Thyroid gland (tissue), 4 donors: ENCODE measurements around the gene COL1A2.
A peak's percentile ranks its signal among the peaks of the same experiment; 100 is the strongest.

Source experiments
- CTCF ChIP-seq, 6 experiments: fragments of 200-600 bp in 3 of 6; fragments of 450-650 bp in 3 of 6; sonication (generic) in 3 of 6; IDR thresholded peaks; one replicate each; pipeline ENCODE4 v1.5.1; 2016 to 2019; ENCODE audit warnings: antibody characterized with exemption in 6 of 6, mild to moderate bottlenecking in 2 of 6, inconsistent platforms in 1 of 6, moderate library complexity in 1 of 6
- POLR2A ChIP-seq, 2 donors: fragments of 450-650 bp; IDR thresholded peaks; one replicate each; pipeline ENCODE4 v1.6.1; 2017; ENCODE audit warnings: antibody characterized with exemption in 2 of 2, mild to moderate bottlenecking in 2 of 2, moderate library complexity in 1 of 2

DNA sequence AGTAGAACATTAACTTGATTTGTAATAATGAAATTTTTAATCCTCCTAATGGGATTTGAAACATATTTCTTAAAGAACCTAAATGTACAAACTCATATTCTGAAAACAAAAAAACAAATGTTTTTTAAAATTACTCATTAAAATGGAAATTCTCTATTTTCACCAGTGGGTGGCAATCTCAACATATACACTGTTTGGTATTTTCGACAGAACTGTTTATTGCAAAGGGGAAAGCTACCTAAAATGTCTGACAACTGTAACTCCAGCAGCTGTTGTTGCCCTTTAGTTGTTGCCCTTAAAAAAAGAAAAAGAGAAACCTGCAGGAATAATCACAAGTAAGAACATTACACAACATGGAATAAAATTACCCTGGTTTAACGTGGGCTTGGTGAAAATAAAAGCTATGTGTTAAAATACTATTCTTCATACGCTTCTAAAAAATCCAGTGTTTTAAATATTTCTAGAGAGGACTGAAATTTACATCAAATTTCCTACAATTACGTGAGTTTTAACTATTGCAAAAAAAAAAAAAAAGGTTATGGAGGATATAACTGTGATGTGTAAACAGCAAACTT, 54.5 kb downstream of the COL1A2 start:
- TF ChIP-seq CTCF (IDR thresholded peaks at IDR 0.05) (peak in 5 of 6 experiments; percentile 32 to 77 (median 67)), POLR2A (IDR thresholded peaks at IDR 0.05) (no peak)
